ENCODE results near the gene CDK1.

The CDK1 gene

DNA sequence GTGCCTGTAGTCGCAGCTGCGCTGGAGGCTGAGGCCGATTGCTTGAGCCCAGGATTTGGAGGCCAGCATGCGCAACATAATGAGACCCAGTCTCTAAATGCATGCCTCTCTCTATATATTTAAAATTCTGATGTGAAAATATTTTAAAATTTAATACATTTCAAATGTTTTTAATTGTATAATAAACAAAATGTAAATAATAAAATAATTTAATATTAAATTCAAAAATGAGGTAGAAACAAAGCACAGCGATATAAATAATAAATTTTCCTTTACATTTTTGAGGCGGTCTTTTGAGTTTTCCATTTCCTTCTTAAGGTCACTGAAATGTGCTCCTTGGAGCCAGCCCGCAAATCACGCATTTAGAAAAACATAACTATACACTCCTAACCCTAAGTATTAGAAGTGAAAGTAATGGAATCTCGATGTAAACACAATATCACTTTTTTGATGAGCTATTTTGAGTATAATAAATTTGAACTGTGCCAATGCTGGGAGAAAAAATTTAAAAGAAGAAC is 523 bp upstream of the CDK1 start:
- no peak for DNase-seq (ENCODE audit: low read depth)

DNA sequence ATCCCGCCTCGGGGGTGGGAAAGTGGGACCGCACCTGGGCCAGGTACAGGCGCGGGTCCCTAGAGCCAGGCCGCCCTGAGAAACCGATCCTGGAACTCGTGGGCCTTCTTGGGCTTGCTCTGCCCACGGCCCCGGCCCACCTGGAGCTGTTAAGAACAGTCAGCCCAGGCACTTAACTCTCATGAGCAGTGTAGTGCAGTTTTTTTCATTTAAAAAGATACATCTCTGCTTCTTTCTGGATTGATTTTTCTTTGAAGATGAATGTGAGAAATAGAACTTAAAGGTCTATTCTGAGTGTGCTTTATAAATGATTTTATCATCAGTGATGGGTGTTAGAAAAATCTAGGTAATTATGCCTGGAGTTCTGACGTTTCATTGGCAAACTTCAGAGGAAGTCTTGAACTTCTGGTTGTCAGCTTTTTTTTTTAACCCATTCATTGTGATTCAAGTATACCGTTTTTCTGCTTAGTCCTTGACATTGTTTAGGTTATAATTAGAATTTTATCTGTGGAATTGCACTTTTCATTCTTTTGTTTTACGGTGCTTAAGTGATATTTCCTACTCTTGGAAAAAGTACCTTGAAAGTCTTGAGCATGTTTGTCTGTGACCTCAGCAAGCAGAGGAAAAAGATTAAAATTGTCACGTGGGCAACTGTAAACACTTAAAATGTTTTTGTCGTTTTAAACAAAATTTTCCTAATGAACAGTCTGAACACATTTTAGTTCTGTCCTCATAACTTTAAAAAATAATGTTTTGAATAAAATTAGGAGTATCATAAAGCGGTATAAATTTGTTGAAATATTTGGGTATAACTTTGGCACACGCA is 906 bp downstream of the CDK1 start:
- no peak for DNase-seq (ENCODE audit: low read depth)

DNA sequence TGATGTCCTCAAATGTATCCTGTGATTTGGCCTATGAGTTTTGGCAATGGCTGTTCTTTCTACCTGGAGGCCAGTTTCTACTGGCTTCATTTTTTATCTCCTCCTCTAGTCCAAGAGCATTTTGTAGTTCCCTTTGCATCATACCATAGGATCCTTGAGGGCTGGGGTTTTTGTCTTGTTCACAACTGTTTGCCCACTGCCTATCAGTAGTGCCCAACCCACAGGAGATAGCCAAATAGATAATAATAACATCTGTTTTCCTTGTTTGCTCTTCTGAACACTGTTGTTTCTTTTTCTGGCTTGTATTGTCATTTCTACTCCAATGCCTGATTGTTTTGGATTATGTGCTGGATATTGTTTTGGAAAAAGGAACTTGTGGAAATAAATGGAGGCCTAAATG is 3.4 kb downstream of the CDK1 start:
- DNase-seq (ENCODE audit: low read depth) = no peak

DNA sequence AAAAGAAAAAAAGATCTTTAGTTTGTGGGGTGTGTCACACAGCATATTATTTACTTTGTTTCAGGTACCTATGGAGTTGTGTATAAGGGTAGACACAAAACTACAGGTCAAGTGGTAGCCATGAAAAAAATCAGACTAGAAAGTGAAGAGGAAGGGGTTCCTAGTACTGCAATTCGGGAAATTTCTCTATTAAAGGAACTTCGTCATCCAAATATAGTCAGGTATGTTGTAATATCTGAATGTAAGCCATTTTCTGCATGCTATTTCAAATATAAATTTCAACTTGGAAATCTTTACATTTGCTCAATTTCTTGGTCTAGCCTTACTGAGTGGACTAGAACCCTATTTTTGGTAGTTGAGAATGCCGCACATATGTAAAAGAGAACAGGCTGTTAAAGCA is 6.4 kb downstream of the CDK1 start:
- DNase-seq (ENCODE audit: low read depth) = no peak

DNA sequence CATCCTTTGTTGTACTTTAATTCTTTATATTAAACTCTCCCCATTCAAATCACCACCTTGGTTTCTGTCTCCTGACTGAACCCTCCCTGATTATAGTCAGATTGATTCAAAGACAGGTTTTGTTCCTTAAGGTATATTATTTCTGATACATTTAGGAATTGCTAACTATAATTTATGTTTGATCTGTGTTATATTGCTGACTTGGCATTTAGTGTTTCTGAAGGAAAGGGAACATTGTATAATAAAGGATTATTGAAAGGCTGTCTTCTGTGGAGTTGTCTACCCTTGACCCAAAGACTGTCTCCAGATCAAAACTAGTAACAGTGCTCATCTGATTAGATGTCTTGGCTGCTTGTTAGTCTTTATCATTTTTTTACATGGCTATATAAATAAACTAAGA is 10.3 kb downstream of the CDK1 start:
- no peak for DNase-seq (ENCODE audit: low read depth)

GRCh38 chr10:60789340-60789739 is 11.1 kb downstream of the CDK1 start:
- no peak for DNase-seq (ENCODE audit: low read depth)

DNA sequence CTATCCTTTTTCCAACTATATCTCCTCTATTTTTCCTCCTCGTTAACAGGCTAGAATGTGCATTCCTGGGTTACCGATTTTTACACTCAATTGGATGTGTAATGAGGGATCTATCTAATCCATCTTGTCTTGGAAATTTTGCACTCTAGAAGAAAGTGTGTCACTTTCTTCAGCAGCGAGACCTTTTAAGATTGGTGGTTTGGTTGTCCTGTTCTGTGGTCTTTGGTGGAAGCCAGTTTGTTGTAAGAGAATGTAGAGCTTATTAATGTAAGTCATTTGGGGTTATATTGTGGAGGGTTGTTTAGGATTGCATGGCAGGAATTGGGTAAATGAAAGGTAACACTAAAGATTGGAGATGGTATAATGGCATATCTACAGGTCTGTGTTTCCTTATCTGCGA is 16.7 kb downstream of the CDK1 start:
- no peak for DNase-seq (ENCODE audit: low read depth)

DNA sequence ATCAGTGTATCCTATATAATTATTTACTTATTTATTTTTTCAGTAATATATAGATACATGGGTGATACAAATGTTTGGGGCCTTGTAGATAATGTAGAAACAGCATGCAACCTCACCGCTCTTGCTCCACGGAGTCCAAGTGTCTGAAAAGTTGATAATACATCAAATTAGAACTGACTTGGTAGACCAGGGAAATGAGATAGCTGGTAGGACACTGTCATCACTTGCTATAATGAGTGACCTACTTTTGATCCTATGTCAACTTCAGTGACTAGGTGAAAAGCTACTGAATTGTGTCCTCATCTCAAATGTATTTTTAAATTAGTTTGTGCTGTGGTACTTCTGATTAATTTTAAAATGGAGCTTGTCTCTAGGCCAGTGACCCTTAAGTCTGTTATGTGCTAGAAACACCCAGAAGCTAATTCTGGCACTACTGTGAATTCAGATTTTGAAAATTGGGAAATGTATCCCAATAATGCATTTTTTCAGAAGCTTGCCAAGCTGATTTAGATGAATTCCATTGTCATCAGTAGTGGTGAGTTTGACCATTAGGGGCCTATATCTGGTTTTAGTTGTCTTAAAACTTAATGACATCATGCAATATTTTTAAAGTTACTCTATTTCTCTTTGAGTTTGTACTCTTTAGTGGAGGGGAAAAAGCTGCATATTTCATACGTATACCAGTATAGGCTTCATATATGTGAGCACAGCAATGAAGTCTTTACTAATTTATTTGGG is 17.4 kb downstream of the CDK1 start:
- DNase-seq (ENCODE audit: low read depth) = no peak

GRCh38 chr10:60796481-60796880 is 18.2 kb downstream of the CDK1 start:
- no peak for DNase-seq (ENCODE audit: low read depth)

GRCh38 chr10:60797200-60797599 is 18.9 kb downstream of the CDK1 start:
- DNase-seq (ENCODE audit: low read depth) = no peak

DNA sequence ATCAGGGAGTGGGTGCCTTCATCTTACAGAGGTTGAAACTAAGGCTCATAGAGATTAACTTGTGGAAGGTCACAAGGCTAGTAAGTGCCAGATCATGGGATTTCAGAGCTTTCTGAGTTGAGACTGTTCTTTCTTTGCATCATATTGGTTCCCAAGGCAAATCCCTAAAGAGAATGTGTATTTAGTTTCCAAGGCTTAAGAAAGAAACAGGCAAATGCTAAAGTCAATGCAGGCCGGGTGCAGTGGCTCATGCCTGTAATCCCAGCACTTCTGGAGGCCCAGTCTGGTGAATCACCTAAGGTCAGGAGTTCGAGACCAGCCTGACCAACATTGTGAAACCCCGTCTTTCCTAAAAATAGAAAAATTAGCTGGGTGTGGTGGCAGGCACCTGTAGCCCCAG is 19.8 kb downstream of the CDK1 start:
- DNase-seq (ENCODE audit: low read depth) = no peak

DNA sequence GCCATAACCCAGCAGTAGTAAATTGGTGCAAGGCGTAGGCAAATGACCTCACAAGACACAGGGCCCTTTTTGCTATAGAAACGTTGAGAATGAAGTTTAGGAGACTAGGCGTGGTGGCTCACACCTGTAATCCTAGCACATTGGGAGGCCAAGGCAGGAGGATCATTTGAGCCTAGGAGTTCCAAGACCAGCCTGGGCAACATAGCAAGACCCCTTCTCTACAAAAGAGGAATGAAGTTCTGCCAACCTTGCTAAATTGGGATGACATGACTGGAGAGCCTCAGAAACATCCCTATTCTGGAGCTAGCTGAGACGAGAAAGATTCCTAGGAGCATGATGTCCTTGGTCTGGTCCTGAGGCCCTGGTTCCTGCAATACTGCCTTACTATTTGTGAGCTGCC is 20.6 kb downstream of the CDK1 start:
- no peak for DNase-seq (ENCODE audit: low read depth)

GRCh38 chr10:60799971-60800650 is 21.8 kb downstream of the CDK1 start:
- no peak for DNase-seq (ENCODE audit: low read depth)

- no peak for DNase-seq (ENCODE audit: low read depth)
Measured at GRCh38 chr10:60800918-60801317, 22.6 kb downstream of the CDK1 start.

DNA sequence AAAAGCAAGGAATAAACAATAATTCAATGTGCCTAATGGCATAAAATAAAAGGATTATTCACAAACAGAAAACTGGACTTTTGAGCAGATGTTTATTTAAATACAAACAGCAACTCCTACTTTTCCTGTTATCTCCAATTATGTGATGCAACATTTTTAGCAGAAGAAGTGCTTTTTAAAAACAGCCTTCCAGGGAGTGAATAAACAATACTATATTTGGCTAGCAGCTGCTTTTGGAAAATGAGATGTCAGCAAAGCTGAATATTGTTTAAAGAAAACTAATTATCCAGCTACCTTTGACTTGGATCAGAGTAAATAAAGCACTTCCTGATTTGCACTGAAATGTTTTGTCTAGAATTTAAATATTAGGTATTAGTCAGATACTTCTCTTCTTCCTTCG is 23.2 kb downstream of the CDK1 start:
- no peak for DNase-seq (ENCODE audit: low read depth)

GRCh38 chr10:60803433-60803832 is 25.2 kb downstream of the CDK1 start:
- DNase-seq (ENCODE audit: low read depth) = no peak

DNA sequence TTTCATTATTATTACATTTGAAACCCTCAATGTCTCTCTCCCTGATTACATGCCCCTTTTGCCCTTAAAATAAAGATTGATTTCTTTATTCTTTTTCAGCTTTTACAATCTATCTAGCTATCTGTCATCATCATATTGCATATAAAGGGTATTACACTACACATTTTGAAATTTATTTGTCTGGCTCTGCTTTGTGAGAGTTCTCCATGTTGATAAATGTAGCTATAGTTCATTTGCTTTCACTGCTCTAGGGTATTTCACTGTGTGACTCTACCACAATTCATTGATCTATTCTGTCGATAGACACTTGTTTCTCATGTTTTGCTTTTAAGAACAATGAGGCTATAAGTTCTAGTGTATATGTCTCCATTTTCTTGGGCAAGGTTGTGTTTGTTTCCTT is 25.6 kb downstream of the CDK1 start:
- DNase-seq (ENCODE audit: low read depth) = no peak

DNA sequence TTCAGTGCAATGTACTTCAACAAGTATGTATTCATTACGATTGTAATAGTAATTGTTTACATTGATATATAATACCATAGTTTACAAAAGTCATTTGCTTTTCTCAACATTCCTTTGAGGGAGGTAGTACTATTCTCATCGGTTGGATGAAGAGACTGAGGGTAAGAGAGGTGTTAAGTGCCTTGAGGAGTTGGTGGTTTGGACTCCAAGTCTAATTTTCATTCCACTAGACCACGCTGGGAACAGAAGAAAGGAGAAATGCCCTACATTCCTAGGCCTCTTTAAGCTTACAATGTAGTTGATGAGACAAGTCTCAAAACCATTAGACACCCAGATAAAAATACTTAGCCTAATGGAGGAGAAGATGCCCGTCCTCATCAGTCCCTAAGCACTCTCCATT is 28.6 kb downstream of the CDK1 start:
- DNase-seq (ENCODE audit: low read depth) = no peak

- no peak for DNase-seq (ENCODE audit: low read depth)
Measured at GRCh38 chr10:60807499-60807898, 29.2 kb downstream of the CDK1 start.

- DNase-seq (ENCODE audit: low read depth) = no peak
Measured at GRCh38 chr10:60808036-60808435, 29.8 kb downstream of the CDK1 start.

DNA sequence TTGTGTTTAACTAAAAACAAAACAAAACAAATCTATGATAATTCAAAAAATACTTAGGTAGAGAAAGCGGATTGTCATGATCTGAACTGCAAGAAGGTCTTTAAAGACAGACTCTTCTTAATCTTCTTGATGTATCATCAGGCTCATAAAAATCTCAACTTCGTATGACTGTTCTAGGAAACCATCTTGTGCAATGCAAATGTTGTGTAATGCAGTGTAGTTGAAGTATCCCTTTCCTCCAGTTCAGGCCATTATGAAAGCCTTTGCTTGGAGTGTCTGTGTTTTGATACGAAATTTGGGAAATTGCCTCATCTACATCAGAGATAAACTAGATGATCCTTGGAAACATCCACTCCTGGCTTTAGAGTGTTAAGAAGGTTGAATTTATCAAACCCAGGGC is 30.9 kb downstream of the CDK1 start:
- no peak for DNase-seq (ENCODE audit: low read depth)

GRCh38 chr10:60810437-60811182 is 32.3 kb downstream of the CDK1 start:
- DNase-seq (ENCODE audit: low read depth) = no peak

Measured in stimulated activated CD8-positive, alpha-beta memory T cell treated with anti-CD3 and anti-CD28 coated beads, Interleukin-4, amount 100 ng/mL, for 24 hours (primary cell).